ENCODE data around the gene STX1B.

The STX1B gene

GRCh38 chr16:31009120-31009519 is 1.3 kb downstream of the STX1B start:
- Histone ChIP-seq H3K27ac (ENCODE audit: low read depth, low read length, poor library complexity, severe bottlenecking) (no peak overlapping the region), H3K9me3 (ENCODE audit: low read length) (no peaks in the 10 kb centered on the region), H3K9ac (ENCODE audit: low read length) (no peak overlapping the region), H3K36me3 (ENCODE audit: insufficient read depth, low read length) (no peaks in the 10 kb centered on the region), H3K79me2 (ENCODE audit: insufficient read depth, low read length) (no peaks in the 10 kb centered on the region), H3K4me3 (ENCODE audit: low read depth, low read length, poor library complexity, severe bottlenecking) (no peak overlapping the region), H4K20me1 (ENCODE audit: insufficient read depth, low read length) (no peaks in the 10 kb centered on the region), H2AFZ (ENCODE audit: low read length) (no peak overlapping the region), H3K27me3 (ENCODE audit: insufficient read depth, low read length) (peaks cover 17% of the 10 kb centered on the region; the same call in 1 of the 2 replicates), H3K9me2 (ENCODE audit: low read depth, low read length) (no peaks in the 10 kb centered on the region), H3K4me1 (ENCODE audit: insufficient read depth, low read length, severe bottlenecking) (no peaks in the 10 kb centered on the region), H3F3A (ENCODE audit: insufficient read depth, low read length) (no peaks in the 10 kb centered on the region), H3K4me2 (ENCODE audit: low read length) (no peak overlapping the region)
- TF ChIP-seq EZH2 (IDR thresholded peaks at IDR 0.05; ENCODE audit: borderline replicate concordance, low read length) (no peak), CTCF (IDR thresholded peaks at IDR 0.05; ENCODE audit: low read length) (no peak)

- no peak overlapping the region for H3K4me2 ChIP-seq (ENCODE audit: low read length)
- TF ChIP-seq EZH2 (IDR thresholded peaks at IDR 0.05; ENCODE audit: borderline replicate concordance, low read length) (no peak), CTCF (IDR thresholded peaks at IDR 0.05; ENCODE audit: low read length) (no peak)
- H3K36me3 ChIP-seq (ENCODE audit: insufficient read depth, low read length), result no peaks in the 10 kb centered on the region
- no peaks in the 10 kb centered on the region for H3F3A ChIP-seq (ENCODE audit: insufficient read depth, low read length)
- H3K27me3 ChIP-seq (ENCODE audit: insufficient read depth, low read length), result peaks cover 17% of the 10 kb centered on the region; the same call in 1 of the 2 replicates
- H3K9ac ChIP-seq (ENCODE audit: low read length), result no peak overlapping the region
- no peaks in the 10 kb centered on the region for H3K9me2 ChIP-seq (ENCODE audit: low read depth, low read length)
- no peaks in the 10 kb centered on the region for H3K4me1 ChIP-seq (ENCODE audit: insufficient read depth, low read length, severe bottlenecking)
- no peaks in the 10 kb centered on the region for H3K79me2 ChIP-seq (ENCODE audit: insufficient read depth, low read length)
- no peaks in the 10 kb centered on the region for H4K20me1 ChIP-seq (ENCODE audit: insufficient read depth, low read length)
- H2AFZ ChIP-seq (ENCODE audit: low read length), result no peak overlapping the region
- H3K4me3 ChIP-seq (ENCODE audit: low read depth, low read length, poor library complexity, severe bottlenecking), result no peak overlapping the region
- H3K9me3 ChIP-seq (ENCODE audit: low read length), result no peaks in the 10 kb centered on the region
- H3K27ac ChIP-seq (ENCODE audit: low read depth, low read length, poor library complexity, severe bottlenecking), result no peak overlapping the region
These were observed 1.9 kb downstream of the STX1B start for GRCh38 chr16:31008551-31008950.

- H3K4me2 ChIP-seq (ENCODE audit: low read length), result no peak overlapping the region
These were observed 2.3 kb downstream of the STX1B start for GRCh38 chr16:31008149-31008548.

More at GRCh38 chr16:31008149-31008548, 2.3 kb downstream of the STX1B start:
- Histone ChIP-seq H3F3A (ENCODE audit: insufficient read depth, low read length) (no peaks in the 10 kb centered on the region), H3K79me2 (ENCODE audit: insufficient read depth, low read length) (no peaks in the 10 kb centered on the region), H3K36me3 (ENCODE audit: insufficient read depth, low read length) (no peaks in the 10 kb centered on the region), H3K9ac (ENCODE audit: low read length) (no peak overlapping the region), H3K9me3 (ENCODE audit: low read length) (no peaks in the 10 kb centered on the region), H3K27ac (ENCODE audit: low read depth, low read length, poor library complexity, severe bottlenecking) (no peak overlapping the region), H4K20me1 (ENCODE audit: insufficient read depth, low read length) (no peaks in the 10 kb centered on the region), H3K4me1 (ENCODE audit: insufficient read depth, low read length, severe bottlenecking) (no peaks in the 10 kb centered on the region), H3K9me2 (ENCODE audit: low read depth, low read length) (no peaks in the 10 kb centered on the region), H3K4me3 (ENCODE audit: low read depth, low read length, poor library complexity, severe bottlenecking) (no peak overlapping the region), H2AFZ (ENCODE audit: low read length) (no peak overlapping the region), H3K27me3 (ENCODE audit: insufficient read depth, low read length) (peaks cover 17% of the 10 kb centered on the region; the same call in 1 of the 2 replicates)
- no peak for TF ChIP-seq EZH2 (IDR thresholded peaks at IDR 0.05; ENCODE audit: borderline replicate concordance, low read length)
- no peak for TF ChIP-seq CTCF (IDR thresholded peaks at IDR 0.05; ENCODE audit: low read length)
